Measurements from ENCODE around the gene SERGEF. TPM values are rescaled to one million over a fixed set of nuclear protein-coding genes. Genes with fewer than 3 reads are reported as not detected.

Gene SERGEF
- total RNA-seq, 1 donor: 16.9 TPM

- TF ChIP-seq CTCF (IDR thresholded peaks at IDR 0.05; ENCODE audit: insufficient read depth, low read length): no peak
- no peak overlapping the region for H3K4me3 ChIP-seq (ENCODE audit: low read depth, low read length)
- no peak for DNase-seq (ENCODE audit: low read depth)
These were observed 274.5 kb downstream of the SERGEF start for GRCh38 chr11:17738151-17738973.

Other genes with a start within 250 kb of the SERGEF start
- gene TPH1, start 33.2 kb upstream of the SERGEF start, total RNA-seq (ENCODE audit: low replicate concordance): 0.18 and 1.2 TPM in 2 replicates
- gene SAAL1, start 93.0 kb upstream of the SERGEF start, total RNA-seq (ENCODE audit: low replicate concordance): 15.1 and 48.5 TPM in 2 replicates
- not detected in 2 replicates for gene MRGPRX3, start 119.5 kb upstream of the SERGEF start, total RNA-seq (ENCODE audit: low replicate concordance)
- not detected in 2 replicates for gene MRGPRX4, start 159.8 kb upstream of the SERGEF start, total RNA-seq (ENCODE audit: low replicate concordance)
- 0.27 TPM in 1 of 2 replicates, not detected in the other for gene SAA4, start 223.8 kb upstream of the SERGEF start, total RNA-seq (ENCODE audit: low replicate concordance)
- not detected in 2 replicates for gene SAA2, start 235.6 kb upstream of the SERGEF start, total RNA-seq (ENCODE audit: low replicate concordance)

Measured in fibroblast of the aortic adventitia (primary cell).